ENCODE results near the gene PIGS.

- peak; percentile 35 for TF ChIP-seq POLR2A (IDR thresholded peaks at IDR 0.05)
- peak; percentile 88 for TF ChIP-seq POLR2AphosphoS5 (IDR thresholded peaks at IDR 0.05)
- TF ChIP-seq CTCF (IDR thresholded peaks at IDR 0.05): no peak
Observed at GRCh38 chr17:28524476-28525424, 46.6 kb downstream of the PIGS start.
